Measurements from ENCODE around the gene RBMS3. TPM values are rescaled to one million over a fixed set of nuclear protein-coding genes. Genes with fewer than 3 reads are reported as not detected.
"Not testable (repeated sequence)": the region's sequence is repeated elsewhere in the genome, so short reads cannot be mapped to it uniquely, and the experiment has no call there.

The RBMS3 gene
- total RNA-seq, 1 donor from 2014 or later, result 24.6 TPM

DNA sequence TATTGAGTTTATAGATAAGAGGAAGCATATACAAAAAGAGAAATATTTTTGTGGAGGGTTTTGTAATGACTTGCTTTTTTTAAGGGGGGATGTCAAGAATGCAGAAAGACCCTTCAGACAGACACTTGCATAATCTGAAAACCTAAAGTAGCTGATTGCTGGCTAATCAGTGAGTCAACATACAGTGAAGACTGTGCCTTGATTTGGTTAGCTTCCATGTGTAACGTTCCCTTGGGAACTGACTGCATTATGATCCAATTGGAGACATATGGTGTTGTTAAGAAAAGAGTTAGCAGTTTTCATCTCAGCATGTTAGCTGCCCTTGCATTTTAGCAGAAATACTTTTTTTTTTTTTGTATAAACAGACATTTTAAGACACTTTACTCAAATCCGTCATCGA, 483.2 kb downstream of the RBMS3 start:
- DNase-seq (ENCODE audit: low read depth in 2 of 2), result peak in 1 of 2 donors; percentile 26

DNA sequence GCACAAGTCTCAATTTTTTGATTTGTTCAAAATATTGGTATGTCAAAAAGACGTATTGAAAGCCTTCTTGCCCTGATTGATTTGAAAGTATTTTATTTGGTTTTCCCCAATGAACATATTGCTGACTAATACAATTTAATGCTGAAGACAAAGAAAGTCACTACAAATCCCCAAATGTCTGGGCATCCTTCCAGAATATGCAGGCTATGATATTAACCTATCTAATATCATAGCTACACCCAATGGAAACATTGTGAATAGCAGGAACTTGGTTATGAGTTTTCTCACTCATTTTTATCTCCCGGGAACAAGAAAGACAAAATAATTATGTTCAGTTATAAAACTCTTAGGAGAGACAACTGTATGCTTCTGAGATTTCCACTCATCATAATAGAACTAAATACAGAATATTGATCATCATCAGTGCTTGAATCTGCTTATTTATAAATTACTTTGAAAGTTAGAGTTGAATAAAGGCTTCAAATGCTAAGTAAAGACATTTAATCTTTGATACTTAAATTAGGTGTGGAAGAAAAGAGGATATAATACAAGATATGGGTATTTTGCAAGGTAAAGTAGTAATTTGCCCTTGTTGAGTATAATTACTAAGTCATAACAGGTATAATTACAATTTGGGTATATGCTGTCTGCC, 483.9 kb downstream of the RBMS3 start:
- peak; percentile 76 to 88 for DNase-seq (ENCODE audit: low read depth in 2 of 2)

DNA sequence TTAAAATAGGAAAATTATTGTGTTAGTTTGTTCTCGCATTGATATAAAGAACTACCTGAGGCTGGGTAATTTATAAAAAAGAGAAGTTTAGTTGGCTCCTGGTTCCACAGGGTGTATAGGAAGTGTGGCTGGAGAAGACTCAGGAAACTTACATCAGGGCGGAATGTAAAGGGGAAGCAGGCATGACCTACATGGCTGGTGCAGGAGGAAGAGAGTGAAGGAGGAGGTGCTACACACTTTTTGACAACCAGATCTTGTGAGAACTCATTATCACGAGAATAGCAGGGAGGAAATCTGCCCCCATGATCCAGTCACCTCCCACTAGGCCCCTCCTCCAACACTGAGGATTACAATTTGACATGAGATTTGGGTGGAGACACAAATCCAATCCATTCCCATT, 490.7 kb downstream of the RBMS3 start:
- DNase-seq (ENCODE audit: low read depth in 2 of 2), result no peak

DNA sequence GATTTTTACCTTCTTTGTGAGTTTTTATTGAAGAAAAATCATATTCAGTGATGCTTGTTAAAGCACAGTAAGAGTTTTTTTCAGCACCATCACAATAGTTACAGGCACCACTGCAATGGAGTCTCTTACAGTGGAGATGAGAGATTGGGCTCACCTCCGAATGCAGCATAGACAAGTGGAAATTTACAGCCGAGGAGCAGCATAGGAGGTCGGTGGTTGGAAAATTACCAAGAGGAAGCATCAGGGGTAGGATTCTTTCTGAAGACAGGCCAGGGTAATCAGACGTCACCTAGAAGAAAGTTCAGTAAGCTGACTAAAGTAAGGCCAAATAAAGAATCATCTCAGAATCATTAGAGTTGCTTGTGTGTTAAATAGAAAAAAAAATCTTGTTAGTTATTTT, 491.6 kb downstream of the RBMS3 start:
- no peak for DNase-seq (ENCODE audit: low read depth in 2 of 2)

DNA sequence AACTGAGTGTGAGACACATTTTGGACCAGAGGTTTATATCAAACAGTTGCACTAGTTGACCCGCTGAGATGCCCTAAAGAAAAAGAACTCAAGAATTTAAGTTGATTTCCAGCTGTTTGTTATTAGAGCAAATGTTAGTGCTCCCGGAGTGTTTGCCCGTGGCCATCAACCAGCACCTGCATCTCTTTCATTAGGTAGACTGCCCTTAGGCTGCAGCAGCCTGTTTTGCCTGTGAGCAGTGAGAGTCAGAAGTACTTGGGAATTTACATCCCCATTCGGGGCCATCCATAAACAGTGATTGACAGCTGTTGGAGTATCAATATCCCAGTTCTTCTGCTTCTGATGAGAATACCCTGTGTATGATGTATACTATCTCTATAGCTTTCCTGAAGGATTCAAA, 492.6 kb downstream of the RBMS3 start:
- no peak for DNase-seq (ENCODE audit: low read depth in 2 of 2)

DNA sequence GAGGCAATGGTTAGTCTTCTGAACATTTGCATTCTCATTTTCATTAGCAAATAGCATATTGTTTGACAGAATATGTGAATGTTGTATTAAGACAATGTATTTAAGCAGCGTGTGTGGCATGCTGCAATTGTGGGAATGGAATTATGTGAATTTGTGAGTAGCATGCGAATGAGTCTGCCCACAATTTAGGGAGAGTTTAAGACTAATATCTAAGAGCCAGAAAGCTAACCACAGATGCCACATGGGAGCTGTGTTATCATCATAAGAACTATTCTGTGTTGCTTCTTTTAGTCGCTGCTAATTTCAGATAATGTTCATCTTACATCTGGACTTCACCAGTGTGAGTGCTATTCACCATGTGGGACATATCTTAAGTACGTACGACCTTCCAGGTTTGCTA, 494.5 kb downstream of the RBMS3 start:
- no peak for DNase-seq (ENCODE audit: low read depth in 2 of 2)

DNA sequence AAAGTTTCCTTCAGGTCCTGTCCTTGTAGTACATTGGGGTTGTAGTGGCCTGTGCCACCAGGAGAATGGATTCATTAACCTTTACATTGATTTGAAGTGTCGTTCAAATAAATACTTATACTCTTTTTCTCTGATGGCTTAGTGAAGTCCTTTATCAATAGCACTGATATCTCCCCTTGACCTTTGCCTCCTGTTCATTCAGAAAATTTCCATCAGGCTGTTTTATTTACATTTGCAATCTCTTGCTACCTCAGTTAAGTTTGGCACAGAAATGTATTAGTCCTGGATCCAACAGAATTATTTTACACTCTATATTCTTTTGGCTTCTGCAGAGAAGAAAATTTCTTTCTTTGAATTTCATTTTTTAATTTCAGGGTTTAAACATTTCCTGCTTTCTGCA, 497.0 kb downstream of the RBMS3 start:
- DNase-seq (ENCODE audit: low read depth in 2 of 2), result no peak

DNA sequence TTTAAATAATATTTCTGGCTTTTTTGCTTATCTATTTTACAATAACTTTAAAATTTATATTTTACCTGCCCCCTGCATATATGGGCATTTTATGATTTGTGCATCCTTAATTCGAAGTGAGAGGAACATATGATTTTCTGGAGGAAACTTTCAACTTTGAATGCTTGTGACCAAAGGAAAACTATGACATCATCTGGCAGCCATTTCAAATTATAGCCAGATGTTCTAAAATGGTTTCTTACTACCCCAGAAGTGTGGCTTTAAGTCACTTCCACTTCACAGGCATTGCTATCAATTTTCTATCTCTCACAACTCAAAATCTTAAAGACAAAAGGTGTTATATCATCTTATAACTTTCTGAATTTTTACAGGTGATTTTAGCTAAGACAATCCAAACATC, 508.8 kb downstream of the RBMS3 start:
- DNase-seq (ENCODE audit: low read depth in 2 of 2), result no peak

DNA sequence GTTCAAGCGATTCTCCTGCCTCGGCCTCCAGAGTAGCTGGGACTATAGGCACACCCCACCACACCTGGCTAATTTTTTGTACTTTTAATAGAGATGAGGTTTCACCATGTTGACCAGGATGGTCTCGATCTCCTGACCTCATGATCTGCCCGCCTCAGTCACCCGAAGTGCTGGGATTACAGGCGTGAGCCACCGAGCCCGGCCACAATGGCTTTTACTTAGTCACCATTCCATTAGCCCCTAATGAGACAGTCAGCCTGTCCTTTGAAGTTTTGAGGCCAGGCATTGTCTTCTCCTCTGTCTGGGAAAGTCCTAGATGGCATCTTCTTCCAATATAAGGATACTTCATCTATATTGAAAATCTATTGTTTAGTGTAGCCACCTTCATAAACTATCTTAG, 515.9 kb downstream of the RBMS3 start:
- no peak for DNase-seq (ENCODE audit: low read depth in 2 of 2)

DNA sequence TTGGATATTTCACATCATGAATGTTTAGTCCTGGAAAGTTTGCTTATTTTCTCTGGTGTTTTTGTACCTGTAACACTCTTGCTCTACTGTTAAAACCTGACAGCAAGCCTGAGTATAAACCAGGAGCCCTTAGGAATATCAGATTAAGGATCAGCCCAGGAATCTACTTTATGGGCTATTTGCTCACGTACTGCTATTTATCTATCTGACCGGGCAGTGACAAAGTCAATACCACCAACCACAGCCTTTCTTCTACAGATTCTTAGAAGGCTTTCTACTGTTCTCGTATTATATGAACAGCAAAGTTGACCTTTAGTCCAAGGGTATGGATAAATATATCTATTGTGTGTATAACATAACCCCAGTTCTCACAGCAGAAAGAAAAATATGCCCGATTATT, 521.2 kb downstream of the RBMS3 start:
- DNase-seq (ENCODE audit: low read depth in 2 of 2), result no peak

DNA sequence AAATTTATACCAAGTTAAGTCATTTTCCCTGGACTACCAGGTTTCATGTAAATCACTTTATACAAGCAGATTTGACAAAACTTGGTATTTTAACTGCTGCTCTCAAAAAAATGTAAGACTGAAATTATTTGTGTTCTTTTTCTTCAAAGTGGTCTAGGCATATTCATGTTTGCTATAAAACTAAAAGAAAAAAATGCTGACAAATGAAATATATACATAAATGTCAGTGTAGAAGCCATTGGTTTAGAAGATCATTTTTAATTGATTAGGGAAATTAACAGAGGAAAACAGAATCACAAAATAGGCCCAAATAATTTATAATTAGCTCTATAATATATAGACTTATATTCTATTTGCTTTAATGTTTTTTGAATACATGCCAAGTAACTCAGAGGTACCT, 523.2 kb downstream of the RBMS3 start:
- DNase-seq (ENCODE audit: low read depth in 2 of 2), result no peak

DNA sequence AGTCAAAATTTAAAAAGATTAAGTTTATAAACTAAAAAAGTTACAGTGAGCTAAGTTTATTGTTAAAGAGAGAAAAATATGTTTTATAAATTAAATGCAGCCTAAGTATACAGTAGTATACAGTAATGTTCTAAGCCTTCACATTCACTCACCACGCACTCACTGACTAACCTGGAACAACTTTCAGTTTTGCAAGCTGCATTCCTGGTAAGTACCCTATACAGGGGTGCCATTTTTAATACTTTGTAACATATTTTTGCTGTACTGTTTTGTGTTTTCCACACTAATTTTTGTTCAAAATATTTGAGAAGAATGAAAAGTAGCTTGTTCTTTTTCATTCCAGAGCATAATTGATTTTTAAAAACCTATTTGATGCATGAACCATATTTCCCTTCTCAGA, 524.9 kb downstream of the RBMS3 start:
- no peak for DNase-seq (ENCODE audit: low read depth in 2 of 2)

DNA sequence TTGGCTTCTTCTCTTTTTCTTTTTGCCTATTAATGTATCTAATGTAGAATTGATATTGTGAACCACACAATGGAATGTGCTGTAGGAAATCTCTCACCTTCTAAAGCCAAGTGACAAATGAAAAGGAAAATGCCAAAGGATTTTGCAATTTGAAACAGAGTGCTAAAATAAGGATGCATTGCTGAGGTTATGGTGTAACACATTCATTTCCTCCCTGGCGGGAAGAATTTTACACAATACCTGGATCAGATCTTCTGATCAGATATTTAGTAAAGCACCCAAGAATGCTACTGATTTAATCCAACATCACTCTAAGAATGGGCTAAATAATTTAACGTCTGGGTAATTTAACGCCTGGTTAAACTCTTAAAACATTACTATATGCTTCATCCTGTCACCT, 527.5 kb downstream of the RBMS3 start:
- not testable (repeated sequence) for DNase-seq (ENCODE audit: low read depth in 2 of 2)

DNA sequence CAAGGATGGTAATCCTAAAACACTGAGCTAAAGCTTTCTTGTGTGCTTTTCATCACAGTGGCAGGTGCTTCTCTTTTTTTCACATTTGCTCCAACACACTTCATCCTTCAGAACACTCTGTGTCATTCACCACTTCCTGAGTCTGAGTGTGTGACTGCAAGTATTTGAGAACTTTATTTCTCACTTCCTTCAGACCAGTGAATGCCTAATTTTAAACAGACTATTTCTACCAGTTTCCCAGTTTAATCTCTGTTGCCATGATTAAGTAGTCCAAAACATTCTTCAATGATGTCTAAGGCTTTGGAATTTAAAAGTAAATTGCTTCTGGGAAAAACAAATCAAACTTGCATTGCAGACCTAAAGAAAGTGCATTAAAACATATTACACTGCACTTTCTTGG, 541.2 kb downstream of the RBMS3 start:
- peak in 1 of 2 donors; percentile 33 for DNase-seq (ENCODE audit: low read depth in 2 of 2)

DNA sequence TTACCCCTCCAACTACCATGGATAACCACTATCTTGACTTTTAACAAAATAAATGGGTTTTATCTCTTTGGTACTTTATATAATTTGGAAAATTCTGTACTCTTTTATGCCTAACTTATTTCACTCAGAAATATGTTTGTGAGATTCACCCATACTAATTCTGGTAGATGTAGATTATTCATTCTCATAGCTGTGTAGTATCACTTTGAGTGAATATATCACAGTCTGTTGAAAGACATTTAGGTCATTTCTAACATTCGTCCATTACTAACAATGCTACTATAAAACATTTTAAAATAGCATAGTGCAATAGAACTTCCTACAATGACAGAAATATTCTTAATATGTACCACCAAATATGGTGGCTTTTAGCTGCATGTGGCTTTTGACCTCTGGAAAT, 542.4 kb downstream of the RBMS3 start:
- DNase-seq (ENCODE audit: low read depth in 2 of 2), result no peak

DNA sequence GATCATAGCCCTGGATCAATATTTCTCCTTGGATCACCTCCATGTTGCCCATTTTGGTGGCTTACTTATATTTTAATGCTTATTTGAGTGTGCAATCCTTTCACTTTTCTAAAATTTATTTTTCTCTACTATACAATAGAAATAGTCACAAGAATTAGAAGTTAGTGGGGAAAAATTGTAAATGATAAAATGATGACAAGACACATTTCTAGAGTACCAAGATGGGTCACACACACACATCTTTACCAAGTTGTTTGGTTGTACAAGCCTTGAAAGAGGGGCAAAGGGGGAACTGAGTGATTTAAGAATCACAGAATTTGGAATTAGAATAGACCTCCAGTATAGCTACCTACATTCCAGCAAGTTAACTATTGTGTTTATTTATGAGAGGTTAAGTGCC, 545.8 kb downstream of the RBMS3 start:
- no peak for DNase-seq (ENCODE audit: low read depth in 2 of 2)

DNA sequence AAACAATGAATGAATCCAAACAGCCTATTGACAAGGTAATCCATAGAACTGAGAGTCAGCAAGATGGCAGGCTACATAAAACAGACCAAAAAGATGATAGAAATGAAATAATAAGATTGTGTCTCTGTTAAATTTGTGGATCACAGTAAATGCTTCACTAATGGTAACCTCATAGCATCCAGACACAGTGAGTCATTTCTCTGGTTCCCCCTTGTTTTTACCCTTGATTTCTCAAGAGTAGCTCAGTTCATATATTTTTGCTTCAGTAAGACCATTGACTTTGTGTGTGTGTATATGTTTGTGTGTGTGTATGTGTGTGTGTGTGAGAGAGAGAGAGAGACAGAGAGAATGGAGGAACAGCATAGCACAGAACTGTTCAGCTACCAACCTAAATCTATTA, 546.9 kb downstream of the RBMS3 start:
- no peak for DNase-seq (ENCODE audit: low read depth in 2 of 2)

DNA sequence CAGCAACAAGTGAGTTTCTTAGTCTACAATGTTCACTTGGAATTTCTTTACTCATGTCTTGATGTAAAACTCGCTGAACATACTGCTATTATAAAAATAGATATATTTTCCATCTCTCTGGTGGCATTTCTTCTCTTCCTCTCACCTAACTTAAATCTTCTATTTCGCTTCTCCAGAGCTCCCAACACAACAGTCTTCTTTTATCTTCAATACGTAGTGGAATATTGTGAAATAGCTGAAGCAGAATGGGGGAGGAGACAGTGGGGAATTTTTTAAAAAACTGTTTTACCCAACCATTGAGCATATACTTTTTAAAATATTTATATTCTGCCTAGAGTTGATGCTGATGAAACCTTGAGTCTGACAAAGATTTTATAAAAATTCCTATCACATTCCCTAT, 548.5 kb downstream of the RBMS3 start:
- DNase-seq (ENCODE audit: low read depth in 2 of 2), result no peak

DNA sequence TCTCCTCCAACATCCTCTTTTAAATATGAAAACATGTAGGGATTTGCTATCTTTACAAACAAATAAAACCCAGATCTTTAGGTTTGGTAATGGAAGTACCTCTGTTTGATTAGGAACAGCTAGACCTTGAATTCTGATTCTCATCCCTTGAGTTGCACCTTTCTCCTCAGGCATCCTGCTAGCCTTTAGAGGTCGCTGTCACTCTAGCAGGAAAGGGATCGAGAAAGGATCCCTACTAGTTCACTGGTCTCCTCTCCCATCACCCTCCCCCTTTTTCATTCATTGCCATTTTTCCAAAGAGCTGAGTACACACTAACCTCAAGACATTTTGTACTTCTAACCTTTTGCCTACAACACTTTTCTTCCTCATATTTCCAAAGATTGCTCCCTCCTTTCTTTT, 569.8 kb downstream of the RBMS3 start:
- DNase-seq (ENCODE audit: low read depth in 2 of 2), result no peak

DNA sequence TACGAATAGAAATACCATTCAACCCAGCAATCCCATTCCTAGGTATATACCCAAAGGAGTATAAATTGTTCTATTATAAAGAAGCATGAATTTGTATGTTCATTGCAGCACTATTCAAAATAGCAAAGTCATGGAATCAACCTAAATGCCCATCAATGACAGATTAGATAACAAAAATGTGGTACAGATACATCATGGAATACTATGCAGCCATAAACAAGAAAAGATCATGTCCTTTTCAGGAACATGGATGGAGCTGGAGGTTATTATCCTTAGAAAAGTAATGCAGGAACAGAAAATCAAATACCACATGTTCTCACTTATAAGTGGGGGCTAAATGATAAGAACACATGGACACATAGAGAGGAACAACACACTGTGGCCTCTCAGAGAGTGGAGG, 571.9 kb downstream of the RBMS3 start:
- no peak for DNase-seq (ENCODE audit: low read depth in 2 of 2)

DNA sequence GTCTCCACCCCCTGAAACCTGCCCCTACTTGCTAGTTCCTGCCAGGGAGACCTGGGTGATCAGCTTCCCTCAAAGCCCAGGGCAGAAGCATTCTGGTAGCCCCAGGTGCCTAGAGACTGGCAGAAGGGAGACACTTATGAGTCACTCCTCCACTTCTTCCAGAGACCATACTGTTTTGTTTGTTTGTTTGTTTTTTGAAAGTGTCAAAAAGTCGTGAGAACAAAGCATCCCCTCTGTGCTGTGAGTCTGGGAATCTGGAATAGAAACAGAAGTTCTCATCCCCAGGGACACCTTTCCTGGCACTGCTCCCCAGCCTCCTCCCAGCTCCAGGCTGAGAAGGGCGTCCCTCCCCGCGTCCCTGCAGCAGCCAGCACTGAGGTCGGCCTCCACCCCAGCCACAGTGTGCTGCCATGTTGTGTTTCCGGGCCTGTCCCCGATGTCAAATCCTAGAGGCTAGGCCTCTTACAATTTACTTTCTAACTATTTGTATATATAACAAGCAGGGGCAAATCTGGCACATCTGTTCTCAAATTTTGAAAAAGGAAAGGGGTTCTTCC, 573.0 kb downstream of the RBMS3 start:
- DNase-seq (ENCODE audit: low read depth in 2 of 2), result no peak

DNA sequence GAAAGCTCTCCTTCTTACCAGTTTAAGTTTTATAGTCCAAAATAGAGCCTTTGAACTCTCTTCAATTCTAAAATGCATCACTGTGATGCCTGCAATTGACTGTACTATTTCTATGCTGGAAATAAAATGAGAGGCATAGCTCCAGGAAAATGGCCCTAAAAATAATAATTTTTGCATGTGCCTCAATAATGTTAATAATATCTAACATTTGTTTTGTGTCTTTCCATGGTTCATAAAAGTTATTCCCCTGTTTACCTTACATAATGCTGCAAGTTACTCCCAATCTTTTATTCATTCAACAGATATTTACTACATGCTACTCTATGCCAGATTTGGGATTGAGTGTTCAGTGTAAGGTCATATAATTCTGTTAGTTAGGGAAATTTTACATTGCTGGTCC, 574.0 kb downstream of the RBMS3 start:
- no peak for DNase-seq (ENCODE audit: low read depth in 2 of 2)

DNA sequence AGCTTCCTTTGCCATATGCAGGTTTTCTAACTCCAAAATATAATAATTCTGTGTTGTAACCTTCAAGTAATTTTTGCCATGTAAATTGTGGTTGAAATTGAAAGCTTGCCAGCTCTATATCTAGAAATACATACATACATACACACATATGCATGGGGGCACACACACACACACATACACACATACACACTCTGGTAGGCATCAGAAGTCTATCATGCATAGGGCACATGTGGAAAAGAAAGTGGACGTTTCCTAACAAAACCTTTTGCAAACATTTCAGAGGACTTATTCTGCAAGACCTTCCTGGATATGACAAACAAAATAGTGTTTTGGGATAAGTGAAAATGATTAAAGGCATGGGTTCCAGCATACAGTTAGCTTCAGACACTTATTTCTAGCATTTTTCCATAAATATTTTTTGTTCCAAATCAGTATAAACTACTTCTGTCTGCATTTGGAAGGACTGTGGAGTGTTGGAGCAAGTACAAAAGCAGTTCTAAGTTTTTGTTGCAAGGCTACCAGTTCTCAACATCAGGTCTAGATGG, 578.9 kb downstream of the RBMS3 start:
- DNase-seq (ENCODE audit: low read depth in 2 of 2), result no peak

DNA sequence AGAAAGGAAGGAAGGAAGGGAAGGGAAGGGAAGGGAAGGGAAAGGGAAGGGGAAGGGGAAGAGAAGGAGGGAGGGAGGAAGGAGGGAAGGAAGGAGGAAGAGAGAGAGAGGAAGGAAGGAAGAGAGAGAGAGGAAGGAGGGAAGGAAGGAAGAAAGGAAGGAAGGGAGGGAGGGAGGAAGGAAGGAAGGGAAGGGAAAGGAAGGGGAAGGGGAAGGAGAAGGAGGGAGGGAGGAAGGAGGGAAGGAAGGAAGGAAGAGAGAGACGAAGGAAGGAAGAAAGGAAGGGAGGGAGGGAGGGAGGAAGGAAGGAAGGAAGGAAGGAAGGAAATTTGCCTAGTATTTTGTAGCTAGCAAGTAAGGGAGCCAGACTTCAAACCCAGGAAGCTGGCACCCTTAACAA, 583.9 kb downstream of the RBMS3 start:
- no peak for DNase-seq (ENCODE audit: low read depth in 2 of 2)
